HL-60 (cell line): ENCODE measurements around the gene KDM3B.

Experiments
- CTCF ChIP-seq: IDR thresholded peaks from one replicate; pipeline ENCODE4 v1.5.1; 2011; ENCODE audit warnings: low read length, control low read depth, inconsistent platforms; ENCODE audit not compliant: insufficient read depth
- POLR2AphosphoS5 ChIP-seq: IDR thresholded peaks from 2 replicates; pipeline ENCODE4 v1.6.1; 2012; ENCODE audit warnings: low read depth
- SPI1 ChIP-seq: IDR thresholded peaks from 2 replicates; pipeline ENCODE4 v1.6.1; 2012; ENCODE audit warnings: low read depth, mild to moderate bottlenecking, borderline replicate concordance

DNA sequence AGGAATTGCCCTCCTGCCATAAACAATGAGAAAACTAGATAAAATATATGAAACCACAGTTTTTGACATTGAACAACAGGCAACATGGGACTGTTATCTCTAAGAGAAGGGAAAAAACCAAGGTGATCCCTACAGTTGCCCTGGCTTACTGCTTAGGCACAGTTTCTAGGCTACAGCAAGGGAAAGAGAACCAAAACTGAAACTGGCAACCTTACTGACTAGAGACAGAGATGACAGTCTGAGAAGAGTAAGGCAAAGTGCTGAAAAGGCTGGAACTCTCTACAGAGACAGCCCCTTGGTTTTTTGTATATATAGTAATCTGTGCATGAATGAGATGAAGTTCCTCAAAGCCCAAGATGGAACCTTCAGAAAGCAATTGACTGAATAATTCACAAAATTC lies 50.2 kb downstream of the KDM3B start:
- TF ChIP-seq CTCF (no peak), POLR2AphosphoS5 (no peak), SPI1 (no peak)
